ENCODE data around the gene CEACAM8. TPM values are rescaled to one million over a fixed set of nuclear protein-coding genes. Genes with fewer than 3 reads are reported as not detected.
"Not testable (repeated sequence)": the region's sequence is repeated elsewhere in the genome, so short reads cannot be mapped to it uniquely, and the experiment has no call there.

CEACAM8 gene
- total RNA-seq, 1 experiment from 2014 or later, result not detected

DNA sequence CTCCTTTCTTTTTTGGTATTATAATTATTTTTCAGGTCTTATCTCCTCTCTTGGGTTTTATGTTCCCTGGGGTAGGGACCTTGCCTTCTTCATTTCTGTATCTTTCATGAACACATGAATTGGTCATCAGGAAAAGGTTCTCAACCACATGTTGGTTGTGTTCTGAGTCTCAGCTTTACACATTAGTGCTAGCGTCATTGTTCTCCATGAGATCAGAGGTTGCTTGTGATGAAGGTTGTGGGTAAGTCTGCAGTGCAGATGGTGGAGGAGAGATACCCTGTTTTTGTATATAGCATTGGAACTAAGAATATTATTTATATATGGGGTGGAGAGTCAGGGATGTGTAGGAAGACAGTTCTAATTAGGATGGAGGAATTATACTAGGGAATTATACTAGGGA lies 24.5 kb upstream of the CEACAM8 start:
- Mint-ChIP-seq H3K36me3 (ENCODE audit: insufficient read depth, unreplicated experiment) (no peaks in the 10 kb centered on the region), H3K9me3 (ENCODE audit: low read depth, unreplicated experiment) (no peaks in the 10 kb centered on the region), H3K4me3 (ENCODE audit: low read depth, unreplicated experiment) (no peak overlapping the region), H3K4me1 (ENCODE audit: low read depth, unreplicated experiment) (no peaks in the 10 kb centered on the region), H3K27me3 (ENCODE audit: unreplicated experiment) (peaks cover 79% of the 10 kb centered on the region), H3K27ac (ENCODE audit: unreplicated experiment) (no peak overlapping the region)
- CTCF ChIA-PET, result no interaction called here
- no TSS peak for BruUV-seq (replicated peaks)
- intact Hi-C loops (cut with micrococcal nuclease; ENCODE audit: unreplicated experiment), result no loop called here
- no peak for DNase-seq
- TF ChIP-seq, protein P1, sequence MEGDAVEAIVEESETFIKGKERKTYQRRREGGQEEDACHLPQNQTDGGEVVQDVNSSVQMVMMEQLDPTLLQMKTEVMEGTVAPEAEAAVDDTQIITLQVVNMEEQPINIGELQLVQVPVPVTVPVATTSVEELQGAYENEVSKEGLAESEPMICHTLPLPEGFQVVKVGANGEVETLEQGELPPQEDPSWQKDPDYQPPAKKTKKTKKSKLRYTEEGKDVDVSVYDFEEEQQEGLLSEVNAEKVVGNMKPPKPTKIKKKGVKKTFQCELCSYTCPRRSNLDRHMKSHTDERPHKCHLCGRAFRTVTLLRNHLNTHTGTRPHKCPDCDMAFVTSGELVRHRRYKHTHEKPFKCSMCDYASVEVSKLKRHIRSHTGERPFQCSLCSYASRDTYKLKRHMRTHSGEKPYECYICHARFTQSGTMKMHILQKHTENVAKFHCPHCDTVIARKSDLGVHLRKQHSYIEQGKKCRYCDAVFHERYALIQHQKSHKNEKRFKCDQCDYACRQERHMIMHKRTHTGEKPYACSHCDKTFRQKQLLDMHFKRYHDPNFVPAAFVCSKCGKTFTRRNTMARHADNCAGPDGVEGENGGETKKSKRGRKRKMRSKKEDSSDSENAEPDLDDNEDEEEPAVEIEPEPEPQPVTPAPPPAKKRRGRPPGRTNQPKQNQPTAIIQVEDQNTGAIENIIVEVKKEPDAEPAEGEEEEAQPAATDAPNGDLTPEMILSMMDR (IDR thresholded peaks at IDR 0.05; ENCODE audit: unreplicated experiment), result no peak

DNA sequence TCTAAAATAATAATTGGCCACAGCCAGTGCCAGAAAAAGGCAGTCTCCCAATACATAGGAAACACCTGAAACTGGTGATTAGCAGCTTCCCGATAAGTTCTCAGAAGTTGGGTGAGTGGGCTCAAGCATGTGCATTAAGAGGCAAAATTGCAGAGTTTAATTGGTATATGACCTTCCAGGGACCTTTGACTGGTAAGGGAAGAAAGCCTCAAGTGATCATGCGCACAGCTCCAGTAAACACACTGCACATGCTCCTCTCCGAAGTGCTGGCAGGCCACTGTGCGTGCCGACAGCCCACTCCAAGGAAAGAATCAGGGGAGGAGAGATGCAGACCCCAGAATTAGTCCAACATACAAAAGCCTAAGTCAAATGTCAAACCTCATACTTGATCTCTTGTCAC lies 18.9 kb upstream of the CEACAM8 start:
- H3K27me3 Mint-ChIP-seq (ENCODE audit: unreplicated experiment), result peaks cover 63% of the 10 kb centered on the region
- no peaks in the 10 kb centered on the region for H3K36me3 Mint-ChIP-seq (ENCODE audit: insufficient read depth, unreplicated experiment)
- H3K4me1 Mint-ChIP-seq (ENCODE audit: low read depth, unreplicated experiment), result no peaks in the 10 kb centered on the region
- TF ChIP-seq, protein P1 (IDR thresholded peaks at IDR 0.05; ENCODE audit: unreplicated experiment), result no peak
- DNase-seq, result no peak
- H3K4me3 Mint-ChIP-seq (ENCODE audit: low read depth, unreplicated experiment), result no peak overlapping the region
- CTCF ChIA-PET, result no interaction called here
- no peaks in the 10 kb centered on the region for H3K9me3 Mint-ChIP-seq (ENCODE audit: low read depth, unreplicated experiment)
- intact Hi-C loops (cut with micrococcal nuclease; ENCODE audit: unreplicated experiment), result no loop called here
- no TSS peak for BruUV-seq (replicated peaks)
- no peak overlapping the region for H3K27ac Mint-ChIP-seq (ENCODE audit: unreplicated experiment)

- BruUV-seq (replicated peaks); H3K27ac Mint-ChIP-seq (ENCODE audit: unreplicated experiment); H3K4me3 Mint-ChIP-seq (ENCODE audit: low read depth, unreplicated experiment); CTCF ChIA-PET; DNase-seq; H3K4me1 Mint-ChIP-seq (ENCODE audit: low read depth, unreplicated experiment); H3K36me3 Mint-ChIP-seq (ENCODE audit: insufficient read depth, unreplicated experiment); intact Hi-C loops (cut with micrococcal nuclease; ENCODE audit: unreplicated experiment); H3K9me3 Mint-ChIP-seq (ENCODE audit: low read depth, unreplicated experiment): not testable (repeated sequence)
- peaks cover 83% of the 10 kb centered on the region for H3K27me3 Mint-ChIP-seq (ENCODE audit: unreplicated experiment)
Observed at GRCh38 chr19:42610401-42610915, 15.7 kb upstream of the CEACAM8 start.

DNA sequence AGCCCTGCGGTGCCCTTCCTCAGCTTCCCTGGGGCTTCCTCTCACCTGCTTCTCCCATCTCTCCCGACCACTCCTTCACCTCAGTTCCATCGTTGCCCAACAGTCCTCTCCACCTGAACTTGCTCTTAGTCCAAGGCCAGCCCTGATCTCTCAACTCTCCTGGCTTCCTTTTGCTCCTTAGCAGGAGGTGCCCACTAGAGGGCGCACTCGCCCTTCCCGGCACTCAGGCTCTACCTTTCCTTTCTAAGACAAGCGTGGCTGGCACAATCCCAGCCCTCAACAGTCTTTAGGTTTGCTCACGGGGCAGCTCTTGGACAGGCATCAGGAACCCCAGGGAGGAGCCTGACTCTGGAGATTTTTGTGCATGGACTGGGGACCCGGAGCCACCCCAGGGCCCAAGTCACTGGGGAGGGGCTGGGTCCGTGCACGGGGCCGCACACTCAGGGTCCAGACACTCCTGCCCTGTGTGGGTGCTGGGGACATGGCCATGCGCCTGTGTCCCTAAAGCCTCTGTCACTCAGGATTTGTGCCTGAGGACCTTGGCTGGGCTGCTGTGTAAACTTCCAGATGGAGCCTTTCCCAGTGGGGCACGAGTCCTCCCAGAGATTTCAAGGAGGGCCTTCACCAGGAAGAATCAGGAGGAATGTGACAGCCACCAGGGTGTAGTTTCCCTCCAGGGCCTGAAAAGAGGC lies 12.1 kb upstream of the CEACAM8 start:
- DNase-seq, result peak; percentile 88
- no TSS peak for BruUV-seq (replicated peaks)
- Mint-ChIP-seq H3K4me1 (ENCODE audit: low read depth, unreplicated experiment) (peaks cover 8% of the 10 kb centered on the region), H3K27me3 (ENCODE audit: unreplicated experiment) (peaks cover 83% of the 10 kb centered on the region), H3K36me3 (ENCODE audit: insufficient read depth, unreplicated experiment) (no peaks in the 10 kb centered on the region), H3K4me3 (ENCODE audit: low read depth, unreplicated experiment) (no peak overlapping the region), H3K9me3 (ENCODE audit: low read depth, unreplicated experiment) (no peaks in the 10 kb centered on the region), H3K27ac (ENCODE audit: unreplicated experiment) (no peak overlapping the region)
- CTCF ChIA-PET, result interaction anchor here (1.0 to 1.6 kb wide), 2 partner anchors 28 to 426 kb away, joined by 3 read pairs; no protein-coding TSS in a partner anchor
- TF ChIP-seq, protein P1 (IDR thresholded peaks at IDR 0.05; ENCODE audit: unreplicated experiment), result peak; percentile 89
- intact Hi-C loops (cut with micrococcal nuclease; ENCODE audit: unreplicated experiment), result no loop called here
